GM19099 (cell line): ENCODE data around the gene AMER2.

Experiments used
- POLR2A ChIP-seq: IDR thresholded peaks from 3 replicates; pipeline ENCODE4 v1.6.1; 2011; ENCODE audit warnings: low read depth; ENCODE audit not compliant: insufficient read length; ENCODE audit errors: extremely low read depth

The AMER2 gene

DNA sequence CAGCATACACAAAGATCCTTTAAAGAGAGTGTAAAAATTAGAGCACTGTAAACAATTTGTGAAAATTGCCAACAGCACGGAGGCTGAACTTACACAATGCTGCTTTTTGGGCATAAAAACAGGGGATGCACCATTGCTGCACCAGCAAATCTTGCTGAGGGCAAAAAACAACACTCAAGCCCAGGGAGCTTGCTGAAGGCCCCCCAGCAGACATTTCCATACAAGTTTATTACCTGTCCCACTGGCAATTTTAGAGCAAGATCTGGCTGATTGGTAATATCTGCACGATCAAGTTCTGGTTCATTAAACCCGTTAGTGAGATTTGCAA is 34.3 kb downstream of the AMER2 start:
- TF ChIP-seq POLR2A = no peak

DNA sequence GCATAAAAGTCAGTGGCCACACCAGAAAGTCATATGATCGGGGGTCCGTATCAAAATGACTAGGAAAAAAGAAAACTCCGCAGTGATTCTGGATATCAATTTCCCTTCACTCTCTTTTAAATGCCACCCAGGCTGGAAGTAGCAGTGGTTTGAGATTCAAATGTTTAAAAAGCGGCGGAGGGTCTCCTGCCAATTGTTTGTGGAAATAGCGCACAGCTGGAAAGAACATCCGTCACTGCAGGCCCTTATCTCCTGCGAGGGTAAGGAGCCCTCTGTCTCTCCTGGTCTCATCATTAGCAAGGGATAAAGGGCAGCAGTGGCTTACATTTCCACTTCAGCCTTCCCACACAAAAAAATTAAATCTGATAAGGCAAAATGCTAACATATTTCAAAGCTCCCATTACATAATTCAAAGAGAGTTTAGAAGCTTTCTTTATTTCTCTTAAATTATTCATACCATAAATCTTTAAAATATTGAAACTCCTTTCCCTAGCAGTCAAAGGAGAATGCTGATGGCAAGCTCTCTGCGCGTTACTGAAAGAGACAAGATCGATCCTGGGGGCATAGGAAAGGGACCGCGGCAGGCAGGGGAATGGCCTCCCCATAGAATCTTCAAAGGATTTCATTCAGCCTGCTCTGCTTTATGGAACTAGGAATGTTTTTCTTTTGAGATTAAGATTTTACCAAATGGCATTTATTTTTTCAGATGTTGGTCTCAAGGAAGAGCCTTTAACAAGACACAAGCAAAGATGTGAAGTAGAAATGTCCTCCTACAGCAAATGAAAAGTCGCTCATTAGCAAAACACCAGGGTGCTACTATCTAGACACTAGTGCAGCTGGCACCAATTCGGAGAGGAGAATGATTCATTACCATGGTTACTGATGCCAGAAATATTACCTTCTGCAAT is 35.0 kb downstream of the AMER2 start:
- no peak for TF ChIP-seq POLR2A

DNA sequence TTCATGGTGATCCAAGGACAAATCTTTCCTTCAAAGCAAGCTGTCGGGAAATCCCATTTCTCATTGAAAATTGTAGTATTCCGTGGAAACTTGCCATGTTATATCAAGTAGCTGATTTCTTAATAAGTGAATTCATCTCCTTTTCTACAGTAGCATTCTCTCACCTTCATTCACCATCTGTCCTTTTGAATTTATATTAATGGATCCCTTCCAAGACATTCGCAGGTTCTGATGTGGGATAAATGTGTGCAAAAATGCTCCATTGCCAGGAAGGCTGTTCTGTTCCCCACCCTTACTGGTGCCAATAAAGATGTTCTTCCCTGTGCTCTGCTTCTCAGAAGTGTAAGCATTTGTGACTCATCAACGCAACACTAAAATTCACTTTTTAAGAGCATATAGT is 36.2 kb downstream of the AMER2 start:
- no peak for TF ChIP-seq POLR2A

DNA sequence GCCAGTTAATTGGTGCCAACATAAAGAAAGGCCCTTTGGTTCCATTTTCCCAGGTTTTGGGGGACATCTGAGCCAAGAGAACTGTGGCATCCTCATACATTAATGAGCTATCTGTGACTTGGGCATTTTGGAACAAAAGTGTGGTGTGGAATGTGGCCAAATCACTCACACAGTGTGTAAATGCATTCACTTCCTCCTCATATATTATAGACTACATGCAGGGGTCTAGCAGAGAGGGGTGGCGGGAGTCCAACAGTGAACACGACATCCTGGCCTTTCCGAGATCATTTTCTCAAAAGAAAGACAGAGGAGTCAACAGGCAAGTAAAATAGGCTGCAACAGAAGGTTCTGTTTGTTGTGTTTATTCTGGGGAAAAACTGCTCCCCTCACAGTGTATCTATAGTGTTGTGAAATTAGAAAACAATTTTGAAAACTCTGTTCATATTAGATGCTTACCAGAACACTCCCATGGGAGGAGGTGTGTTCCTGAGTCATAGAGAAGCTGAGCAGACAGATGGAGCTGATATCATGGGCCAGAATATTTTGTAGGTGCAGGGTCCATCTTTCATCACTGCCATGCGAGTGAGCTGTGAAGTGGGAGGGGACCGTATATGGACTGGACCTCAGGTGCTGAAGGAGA is 39.2 kb downstream of the AMER2 start:
- no peak for TF ChIP-seq POLR2A

DNA sequence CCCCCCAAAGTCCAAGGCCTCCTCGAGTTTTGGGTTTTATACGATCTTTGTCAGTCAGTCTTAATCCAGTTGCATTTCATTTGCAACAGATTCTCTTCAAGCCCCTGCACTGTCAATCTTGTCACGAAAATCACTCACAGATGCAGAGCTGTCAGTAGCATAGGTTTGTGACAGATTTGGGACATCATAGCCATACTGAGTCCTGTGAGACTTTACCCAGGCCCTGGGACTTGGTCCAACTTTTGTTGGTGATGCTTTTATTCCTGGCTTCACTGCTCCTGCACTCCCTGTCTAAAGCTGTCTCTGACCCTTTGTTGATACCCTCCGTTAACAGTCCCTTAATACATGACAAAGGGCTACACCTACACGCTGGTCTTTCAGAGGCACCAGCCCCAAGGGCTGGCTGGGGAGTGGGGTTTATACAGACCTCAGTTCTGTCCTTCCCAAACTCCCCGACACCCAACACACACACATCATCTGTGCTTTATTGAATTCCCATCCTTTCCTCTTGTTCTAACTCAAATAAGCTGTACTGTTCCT is 40.1 kb downstream of the AMER2 start:
- no peak for TF ChIP-seq POLR2A

DNA sequence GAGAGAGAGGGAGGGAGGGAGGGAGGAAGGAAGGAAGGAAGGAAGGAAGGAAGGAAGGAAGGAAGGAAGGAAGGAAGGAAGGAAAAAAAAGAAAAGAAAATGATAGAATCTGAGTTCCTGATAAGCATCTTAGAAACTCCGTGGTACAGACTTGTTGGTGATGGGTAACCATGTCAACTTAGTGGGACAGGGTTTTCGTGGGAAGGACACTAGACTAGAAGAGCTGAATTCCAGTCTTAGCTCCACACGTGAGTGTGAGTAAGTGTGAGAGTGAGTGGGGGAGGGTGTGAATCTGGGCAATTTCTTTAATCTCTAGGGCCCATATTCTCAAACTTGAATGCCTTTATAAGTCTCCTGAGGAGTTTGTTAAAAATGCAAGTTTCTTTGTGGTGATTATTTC is 41.1 kb downstream of the AMER2 start:
- TF ChIP-seq POLR2A = no peak

DNA sequence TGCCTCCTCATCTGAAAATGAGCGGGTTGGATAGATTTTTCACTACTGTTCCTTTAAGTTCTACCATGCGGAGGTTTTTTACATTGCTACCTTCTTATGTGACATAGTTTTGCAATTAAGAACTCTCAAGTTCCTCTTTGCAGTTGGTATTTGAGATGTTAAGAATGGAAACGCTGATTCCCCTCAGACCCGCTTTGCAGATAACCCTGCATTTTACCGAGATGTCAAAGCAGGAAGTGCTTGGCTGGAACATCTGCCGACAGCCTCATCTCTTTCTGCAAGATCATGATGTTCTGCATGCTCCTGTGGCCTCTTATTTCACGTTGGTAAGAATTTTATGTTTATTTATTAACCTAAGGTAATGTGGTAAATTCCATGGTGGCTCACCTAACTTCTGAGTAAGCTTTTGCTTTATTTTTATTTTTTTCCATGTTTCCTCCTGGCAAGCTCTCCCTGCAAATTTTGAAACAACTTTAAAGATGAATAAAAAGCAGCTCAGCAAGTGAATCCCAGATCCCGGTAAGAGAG is 53.6 kb downstream of the AMER2 start:
- TF ChIP-seq POLR2A = no peak

DNA sequence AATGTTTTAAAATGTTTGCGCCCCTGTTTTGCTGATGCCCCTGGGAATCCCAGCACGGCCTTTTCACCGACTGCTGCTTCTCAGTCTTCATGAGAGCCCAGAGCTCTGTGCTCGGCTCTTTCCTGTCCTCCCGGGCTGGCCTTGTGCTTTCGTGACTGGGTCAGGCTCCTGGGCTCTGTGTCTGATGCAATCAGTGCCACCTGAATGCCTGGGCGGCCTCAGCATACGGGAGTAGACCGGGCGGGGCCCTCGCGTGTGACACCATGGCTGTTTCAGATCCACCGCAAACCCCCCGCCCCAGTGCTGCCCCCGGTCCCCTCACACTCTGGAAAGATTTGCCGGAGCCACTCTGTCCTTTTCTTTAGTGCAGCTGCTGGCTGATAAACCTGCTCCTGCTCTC is 54.8 kb downstream of the AMER2 start:
- no peak for TF ChIP-seq POLR2A

DNA sequence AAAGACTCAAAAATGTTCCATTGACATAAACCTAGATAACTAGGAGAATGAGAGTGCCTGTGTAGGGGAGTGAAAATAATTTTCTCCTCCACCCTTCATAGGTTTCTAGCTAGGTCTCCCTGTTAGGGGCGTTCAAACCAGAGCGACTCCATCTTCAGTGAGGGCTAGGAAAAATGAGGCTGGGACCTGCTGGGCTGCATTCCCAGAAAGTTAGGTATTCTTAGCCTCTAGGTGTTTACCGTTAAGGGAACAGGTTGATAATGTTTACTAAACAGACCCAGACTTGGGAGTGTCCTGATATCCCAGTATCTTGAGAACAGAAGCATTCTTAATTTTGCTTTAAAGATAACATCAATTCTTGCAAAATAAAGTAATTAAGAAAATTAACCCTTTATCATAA is 56.0 kb downstream of the AMER2 start:
- TF ChIP-seq POLR2A = no peak

DNA sequence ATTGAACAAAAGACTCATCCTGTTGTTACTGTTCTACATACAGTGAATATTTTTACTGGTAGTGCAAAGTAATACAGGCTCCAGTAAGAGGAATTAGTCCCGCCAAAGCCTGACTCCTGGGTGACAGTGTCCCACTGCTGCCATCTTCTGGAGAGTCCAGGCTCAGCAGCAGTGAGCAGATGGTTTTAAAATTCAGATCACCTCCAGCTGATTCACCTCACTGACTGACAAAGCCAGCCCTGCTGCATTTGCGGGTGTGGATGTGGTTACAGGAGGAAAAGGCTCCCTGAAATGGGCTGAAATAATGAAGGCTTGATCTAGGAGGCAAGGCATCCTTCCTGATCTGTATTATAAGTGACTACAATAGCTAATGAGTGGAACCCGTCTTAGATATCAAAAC is 57.9 kb downstream of the AMER2 start:
- TF ChIP-seq POLR2A = no peak

DNA sequence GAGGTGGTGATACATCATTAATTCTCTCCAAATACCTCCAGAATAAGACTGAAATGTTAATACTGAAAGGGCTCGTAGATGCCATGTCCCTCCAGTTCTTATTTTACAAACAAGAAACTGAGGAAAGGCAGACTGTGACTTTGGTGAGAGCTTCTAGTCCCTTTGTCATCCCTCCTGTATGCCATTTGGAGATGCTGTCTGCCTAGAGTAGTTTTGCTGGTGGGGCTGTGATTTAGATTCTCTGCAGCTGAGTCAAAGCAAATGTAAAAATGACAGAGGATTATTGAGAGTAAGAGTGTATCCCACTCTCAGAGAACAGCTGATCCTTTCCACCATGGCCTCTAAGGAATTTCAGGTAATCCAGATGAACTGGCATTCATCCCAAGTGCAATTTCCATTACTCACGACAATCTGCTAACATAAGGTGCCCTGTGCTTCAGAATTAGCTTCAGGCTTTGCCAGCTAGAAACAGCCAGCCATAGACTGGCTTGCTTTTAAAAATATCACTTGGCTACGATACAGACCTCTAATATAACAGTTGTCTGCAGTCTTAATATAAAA is 59.3 kb downstream of the AMER2 start:
- TF ChIP-seq POLR2A = no peak
